ENCODE data around the gene PA2G4.

Gene PA2G4

GRCh38 chr12:56127888-56128669, 23.7 kb downstream of the PA2G4 start, which contains the start of gene ESYT1:
Gene ESYT1, plus strand, starts transcription at chr12:56128267. Its CDS starts 53 bp downstream, at chr12:56128320.
- peaks cover 7% of the 10 kb centered on the region for H3K79me2 ChIP-seq (ENCODE audit: control insufficient read depth, insufficient read depth, low read length, poor library complexity)
- peak within 1 kb of the TSS; percentile 65 for H2BK120ac ChIP-seq (ENCODE audit: insufficient read depth, low read length, poor library complexity)
- H3K36me3 ChIP-seq (ENCODE audit: control insufficient read depth in 1 of 2, insufficient read depth in 2 of 2, low read length in 2 of 2), result peaks cover 16 to 26% of the 10 kb centered on the region in 2 experiments
- H3K4me3 ChIP-seq (ENCODE audit: low read depth, low read length), result peak within 1 kb of the TSS; percentile 87
- peak within 1 kb of the TSS; percentile 62 for H2BK5ac ChIP-seq (ENCODE audit: low read depth, low read length, poor library complexity)
- peak within 1 kb of the TSS; percentile 68 for H3K4ac ChIP-seq (ENCODE audit: low read depth, low read length)
- peak within 1 kb of the TSS; percentile 94 for H3K18ac ChIP-seq (ENCODE audit: low read length)
- peak within 1 kb of the TSS; percentile 97 for H3K14ac ChIP-seq (ENCODE audit: low read length)
- H3K23ac ChIP-seq (ENCODE audit: low read length), result no peak within 1 kb of the TSS
- peak within 1 kb of the TSS; percentile 85 for H4K91ac ChIP-seq (ENCODE audit: low read depth, low read length)
- H3K27me3 ChIP-seq (ENCODE audit: insufficient read depth, low read length), result no peaks in the 10 kb centered on the region
- peak within 1 kb of the TSS; percentile 83 for H3K9ac ChIP-seq (ENCODE audit: low read length)
- peak; percentile 100 for DNase-seq
- H3K79me1 ChIP-seq (ENCODE audit: low read length), result peaks cover 9% of the 10 kb centered on the region
- H3K4me2 ChIP-seq (ENCODE audit: low read length), result peak within 1 kb of the TSS; percentile 94
- H2AK5ac ChIP-seq (ENCODE audit: low read length), result peak within 1 kb of the TSS; percentile 70
- peak within 1 kb of the TSS; percentile 30 for H2BK12ac ChIP-seq (ENCODE audit: low read length)
- no CpG with 5 or more reads among the region's 49 CpGs for WGBS (ENCODE audit: extremely low coverage, insufficient coverage, insufficient read length)
- H2AFZ ChIP-seq (ENCODE audit: insufficient read depth, low read length, poor library complexity), result peak within 1 kb of the TSS; percentile 85
- H4K8ac ChIP-seq (ENCODE audit: low read depth, low read length), result peak within 1 kb of the TSS; percentile 86
- peak within 1 kb of the TSS; percentile 63 for H3K27ac ChIP-seq (ENCODE audit: low read depth, low read length)
- peak within 1 kb of the TSS; percentile 58 for H4K12ac ChIP-seq (ENCODE audit: low read depth, low read length)
- H3K9me3 ChIP-seq (ENCODE audit: insufficient read depth, low read depth, low read length), result no peaks in the 10 kb centered on the region
- H3K4me1 ChIP-seq (ENCODE audit: control insufficient read depth in 1 of 2, insufficient read depth in 2 of 2, low read length in 2 of 2), result peaks cover 11 to 12% of the 10 kb centered on the region in 2 experiments

- peak overlapping the region; percentile 63 for H3K27ac ChIP-seq (ENCODE audit: low read depth, low read length)
- peak overlapping the region; percentile 65 for H2BK120ac ChIP-seq (ENCODE audit: insufficient read depth, low read length, poor library complexity)
- H3K79me1 ChIP-seq (ENCODE audit: low read length), result peaks cover 9% of the 10 kb centered on the region
- peak overlapping the region; percentile 85 for H4K91ac ChIP-seq (ENCODE audit: low read depth, low read length)
- peak overlapping the region; percentile 62 for H2BK5ac ChIP-seq (ENCODE audit: low read depth, low read length, poor library complexity)
- peaks cover 7% of the 10 kb centered on the region for H3K79me2 ChIP-seq (ENCODE audit: control insufficient read depth, insufficient read depth, low read length, poor library complexity)
- peak overlapping the region; percentile 85 for H2AFZ ChIP-seq (ENCODE audit: insufficient read depth, low read length, poor library complexity)
- H4K12ac ChIP-seq (ENCODE audit: low read depth, low read length), result peak overlapping the region; percentile 58
- H3K9ac ChIP-seq (ENCODE audit: low read length), result peak overlapping the region; percentile 83
- H3K23ac ChIP-seq (ENCODE audit: low read length), result no peak overlapping the region
- peak overlapping the region; percentile 94 for H3K4me2 ChIP-seq (ENCODE audit: low read length)
- H3K4me1 ChIP-seq (ENCODE audit: control insufficient read depth in 1 of 2, insufficient read depth in 2 of 2, low read length in 2 of 2), result peaks cover 11 to 12% of the 10 kb centered on the region in 2 experiments
- peak overlapping the region; percentile 86 for H4K8ac ChIP-seq (ENCODE audit: low read depth, low read length)
- no CpG with 5 or more reads among the region's 20 CpGs for WGBS (ENCODE audit: extremely low coverage, insufficient coverage, insufficient read length)
- no peaks in the 10 kb centered on the region for H3K27me3 ChIP-seq (ENCODE audit: insufficient read depth, low read length)
- peak overlapping the region; percentile 97 for H3K14ac ChIP-seq (ENCODE audit: low read length)
- H3K9me3 ChIP-seq (ENCODE audit: insufficient read depth, low read depth, low read length), result no peaks in the 10 kb centered on the region
- H3K36me3 ChIP-seq (ENCODE audit: control insufficient read depth in 1 of 2, insufficient read depth in 2 of 2, low read length in 2 of 2), result peaks cover 19 to 33% of the 10 kb centered on the region in 2 experiments
- peak overlapping the region; percentile 68 for H3K4ac ChIP-seq (ENCODE audit: low read depth, low read length)
- H2BK12ac ChIP-seq (ENCODE audit: low read length), result peak overlapping the region; percentile 30
- peak overlapping the region; percentile 94 for H3K18ac ChIP-seq (ENCODE audit: low read length)
- H2AK5ac ChIP-seq (ENCODE audit: low read length), result peak overlapping the region; percentile 70
- peak overlapping the region; percentile 87 for H3K4me3 ChIP-seq (ENCODE audit: low read depth, low read length)
- DNase-seq, result no peak
These were observed 24.4 kb downstream of the PA2G4 start for GRCh38 chr12:56128670-56129205.

DNA sequence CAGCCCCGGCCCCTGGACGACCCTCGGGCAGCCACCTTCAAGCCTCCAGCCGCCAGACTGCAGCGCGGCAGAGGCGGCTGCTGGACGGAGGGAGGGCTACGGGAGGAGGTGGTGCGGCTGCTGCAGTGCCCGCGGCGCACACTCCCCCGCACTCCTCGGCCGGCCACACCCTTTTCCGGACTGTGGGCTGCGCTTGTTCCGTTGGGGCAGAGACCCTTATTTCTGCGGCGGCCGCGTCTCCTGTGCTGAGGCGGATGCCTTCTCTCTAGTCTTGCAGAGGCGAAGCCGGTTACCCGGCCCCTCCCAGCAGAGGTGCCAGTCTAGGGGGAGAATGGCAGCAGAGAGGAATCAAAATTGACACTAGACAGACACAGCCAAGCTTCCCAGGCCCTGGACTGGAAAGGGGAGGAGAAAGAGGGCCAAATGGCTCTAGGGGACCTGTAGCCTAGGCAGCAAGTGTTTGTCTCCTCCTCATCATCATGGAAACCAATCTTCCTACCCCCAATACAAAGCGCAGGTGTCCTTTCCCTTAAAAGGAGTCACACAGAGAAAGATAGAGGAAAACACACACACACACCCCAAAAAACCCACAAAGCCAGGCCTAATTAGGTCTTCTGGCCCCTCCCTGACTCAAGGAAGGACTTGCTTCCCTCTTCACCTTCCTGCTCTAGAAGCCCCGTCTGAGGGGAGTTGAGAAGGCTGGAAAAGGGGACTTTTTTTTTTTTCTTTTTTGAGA, 25.0 kb downstream of the PA2G4 start:
- no CpG with 5 or more reads among the region's 29 CpGs for WGBS (ENCODE audit: extremely low coverage, insufficient coverage, insufficient read length)
- Histone ChIP-seq H3K4me1 (ENCODE audit: control insufficient read depth in 1 of 2, insufficient read depth in 2 of 2, low read length in 2 of 2) (peaks cover 11 to 12% of the 10 kb centered on the region in 2 experiments), H3K4me3 (ENCODE audit: low read depth, low read length) (peak overlapping the region; percentile 87), H3K4ac (ENCODE audit: low read depth, low read length) (no peak overlapping the region), H3K79me2 (ENCODE audit: control insufficient read depth, insufficient read depth, low read length, poor library complexity) (peaks cover 7% of the 10 kb centered on the region), H3K9ac (ENCODE audit: low read length) (no peak overlapping the region), H3K79me1 (ENCODE audit: low read length) (peaks cover 9% of the 10 kb centered on the region), H2BK120ac (ENCODE audit: insufficient read depth, low read length, poor library complexity) (peak overlapping the region; percentile 40), H2BK12ac (ENCODE audit: low read length) (no peak overlapping the region), H4K91ac (ENCODE audit: low read depth, low read length) (peak overlapping the region; percentile 85), H3K14ac (ENCODE audit: low read length) (peak overlapping the region; percentile 97), H4K8ac (ENCODE audit: low read depth, low read length) (no peak overlapping the region), H3K9me3 (ENCODE audit: insufficient read depth, low read depth, low read length) (no peaks in the 10 kb centered on the region), H2AFZ (ENCODE audit: insufficient read depth, low read length, poor library complexity) (peak overlapping the region; percentile 18), H2BK5ac (ENCODE audit: low read depth, low read length, poor library complexity) (peak overlapping the region; percentile 10), H3K36me3 (ENCODE audit: control insufficient read depth in 1 of 2, insufficient read depth in 2 of 2, low read length in 2 of 2) (peaks cover 25 to 38% of the 10 kb centered on the region in 2 experiments), H4K12ac (ENCODE audit: low read depth, low read length) (no peak overlapping the region), H3K27ac (ENCODE audit: low read depth, low read length) (peak overlapping the region; percentile 20), H3K4me2 (ENCODE audit: low read length) (peak overlapping the region; percentile 94), H3K27me3 (ENCODE audit: insufficient read depth, low read length) (no peaks in the 10 kb centered on the region), H3K23ac (ENCODE audit: low read length) (no peak overlapping the region), H2AK5ac (ENCODE audit: low read length) (no peak overlapping the region), H3K18ac (ENCODE audit: low read length) (peak overlapping the region; percentile 94)
- DNase-seq, result peak; percentile 56 to 65

DNA sequence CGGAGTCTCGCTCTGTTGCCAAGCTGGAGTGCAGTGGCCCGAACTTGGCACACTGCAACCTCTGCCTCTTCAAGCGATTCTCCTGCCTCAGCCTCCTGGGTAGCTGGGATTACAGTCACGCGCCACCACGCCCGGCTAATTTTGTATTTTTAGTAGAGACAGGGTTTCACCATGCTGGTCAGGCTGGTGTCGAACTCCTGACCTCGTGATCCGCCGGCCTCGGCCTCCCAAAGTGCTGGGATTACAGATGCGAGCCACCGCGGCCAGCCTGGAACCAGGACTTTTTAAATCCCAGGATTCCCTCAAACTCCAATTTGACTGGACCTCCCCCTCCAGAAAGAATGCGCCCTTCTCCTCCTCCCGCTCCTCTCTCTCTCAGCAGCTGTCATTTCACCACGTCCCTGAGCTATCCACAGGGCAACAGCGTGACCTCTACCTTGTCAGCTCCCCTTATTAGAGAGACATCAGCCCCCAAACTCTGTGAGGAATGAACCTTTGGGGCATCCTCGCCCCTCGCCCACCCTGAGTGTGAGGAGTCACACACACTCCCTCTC, 25.7 kb downstream of the PA2G4 start:
- Histone ChIP-seq H2BK12ac (ENCODE audit: low read length) (no peak overlapping the region), H3K4me3 (ENCODE audit: low read depth, low read length) (no peak overlapping the region), H4K8ac (ENCODE audit: low read depth, low read length) (no peak overlapping the region), H3K36me3 (ENCODE audit: control insufficient read depth in 1 of 2, insufficient read depth in 2 of 2, low read length in 2 of 2) (peaks cover 25 to 38% of the 10 kb centered on the region in 2 experiments), H4K12ac (ENCODE audit: low read depth, low read length) (no peak overlapping the region), H2BK5ac (ENCODE audit: low read depth, low read length, poor library complexity) (no peak overlapping the region), H2AFZ (ENCODE audit: insufficient read depth, low read length, poor library complexity) (no peak overlapping the region), H3K9me3 (ENCODE audit: insufficient read depth, low read depth, low read length) (no peaks in the 10 kb centered on the region), H3K27ac (ENCODE audit: low read depth, low read length) (no peak overlapping the region), H3K4me2 (ENCODE audit: low read length) (no peak overlapping the region), H3K4ac (ENCODE audit: low read depth, low read length) (no peak overlapping the region), H2BK120ac (ENCODE audit: insufficient read depth, low read length, poor library complexity) (no peak overlapping the region), H3K14ac (ENCODE audit: low read length) (no peak overlapping the region), H3K4me1 (ENCODE audit: control insufficient read depth in 1 of 2, insufficient read depth in 2 of 2, low read length in 2 of 2) (peaks cover 11 to 12% of the 10 kb centered on the region in 2 experiments), H2AK5ac (ENCODE audit: low read length) (no peak overlapping the region), H3K79me1 (ENCODE audit: low read length) (peaks cover 9% of the 10 kb centered on the region), H3K27me3 (ENCODE audit: insufficient read depth, low read length) (no peaks in the 10 kb centered on the region), H4K91ac (ENCODE audit: low read depth, low read length) (no peak overlapping the region), H3K18ac (ENCODE audit: low read length) (no peak overlapping the region), H3K9ac (ENCODE audit: low read length) (no peak overlapping the region), H3K79me2 (ENCODE audit: control insufficient read depth, insufficient read depth, low read length, poor library complexity) (peaks cover 7% of the 10 kb centered on the region), H3K23ac (ENCODE audit: low read length) (no peak overlapping the region)
- WGBS (ENCODE audit: extremely low coverage, insufficient coverage, insufficient read length), result no CpG with 5 or more reads among the region's 22 CpGs
- DNase-seq, result peak in 1 of 2 donors; percentile 67

Measured in trophoblast cell (in vitro differentiated cells and primary cell).